GM18511 (cell line): ENCODE measurements around the gene KLK1.

ENCODE experiments used
- ATAC-seq: cut with Tn5 transposase; IDR thresholded peaks from one replicate; pipeline ENCODE4 v1.9.1; 2021; ENCODE audit warnings: mild to moderate bottlenecking, moderate library complexity; ENCODE audit not compliant: unreplicated experiment

KLK1 gene

DNA sequence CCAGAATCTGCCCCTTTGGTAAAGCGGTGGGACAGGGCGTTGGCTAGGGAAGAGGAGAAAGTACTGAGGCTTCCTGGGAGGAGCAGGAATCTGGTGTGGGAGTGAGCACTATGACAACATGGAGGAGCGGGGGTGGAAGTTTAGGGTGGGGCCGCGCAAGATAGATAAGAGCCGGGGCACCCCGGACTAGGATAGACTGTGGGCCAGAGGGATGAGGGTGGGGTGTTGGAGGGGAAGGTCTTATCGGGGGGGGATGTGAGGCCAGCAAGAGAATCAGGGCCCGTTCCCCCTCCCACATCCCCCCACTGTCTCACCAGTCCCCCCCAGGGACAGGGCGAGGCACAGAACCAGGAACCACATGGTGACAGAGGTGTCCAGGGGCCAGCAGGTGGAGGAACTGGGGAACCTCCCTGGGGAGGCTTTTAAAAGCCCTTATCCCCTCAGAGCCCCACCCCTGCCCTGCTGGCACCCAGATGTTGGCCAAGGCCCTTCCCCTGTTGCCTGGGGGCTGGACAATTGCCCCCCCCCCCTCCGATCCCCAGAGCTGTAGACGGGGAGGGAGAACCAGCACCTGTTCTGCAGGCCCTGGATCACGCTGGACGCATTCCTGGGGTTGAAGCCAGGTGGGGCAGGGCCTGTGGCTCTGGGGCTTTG, at the start of gene KLK1:
Gene KLK1 (minus strand): TSS at position 399 of the 654 bp plus-strand sequence. CDS start 39 bp downstream, at position 360.
- ATAC-seq, result no peak

- ATAC-seq, result no peak
Measured at GRCh38 chr19:50873056-50873455, 49.5 kb upstream of the KLK1 start, which contains the start of gene KLK2. KLK2 (plus strand) TSS chr19:50873439; CDS start chr19:50873474, 35 bp downstream.

DNA sequence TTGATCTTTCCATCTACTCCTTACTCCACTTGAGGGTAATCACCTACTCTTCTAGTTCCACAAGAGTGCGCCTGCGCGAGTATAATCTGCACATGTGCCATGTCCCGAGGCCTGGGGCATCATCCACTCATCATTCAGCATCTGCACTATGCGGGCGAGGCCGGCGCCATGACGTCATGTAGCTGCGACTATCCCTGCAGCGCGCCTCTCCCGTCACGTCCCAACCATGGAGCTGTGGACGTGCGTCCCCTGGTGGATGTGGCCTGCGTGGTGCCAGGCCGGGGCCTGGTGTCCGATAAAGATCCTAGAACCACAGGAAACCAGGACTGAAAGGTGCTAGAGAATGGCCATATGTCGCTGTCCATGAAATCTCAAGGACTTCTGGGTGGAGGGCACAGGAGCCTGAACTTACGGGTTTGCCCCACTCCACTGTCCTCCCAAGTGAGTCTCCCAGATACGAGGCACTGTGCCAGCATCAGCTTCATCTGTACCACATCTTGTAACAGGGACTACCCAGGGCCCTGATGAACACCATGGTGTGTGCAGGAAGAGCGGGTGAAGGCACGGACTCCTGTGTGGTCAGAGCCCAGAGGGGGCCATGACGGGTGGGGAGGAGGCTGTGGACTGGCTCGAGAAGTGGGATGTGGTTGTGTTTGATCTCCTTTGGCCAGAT, 47.0 kb upstream of the KLK1 start:
- no peak for ATAC-seq

GRCh38 chr19:50869479-50869878, 45.9 kb upstream of the KLK1 start:
- no peak for ATAC-seq

DNA sequence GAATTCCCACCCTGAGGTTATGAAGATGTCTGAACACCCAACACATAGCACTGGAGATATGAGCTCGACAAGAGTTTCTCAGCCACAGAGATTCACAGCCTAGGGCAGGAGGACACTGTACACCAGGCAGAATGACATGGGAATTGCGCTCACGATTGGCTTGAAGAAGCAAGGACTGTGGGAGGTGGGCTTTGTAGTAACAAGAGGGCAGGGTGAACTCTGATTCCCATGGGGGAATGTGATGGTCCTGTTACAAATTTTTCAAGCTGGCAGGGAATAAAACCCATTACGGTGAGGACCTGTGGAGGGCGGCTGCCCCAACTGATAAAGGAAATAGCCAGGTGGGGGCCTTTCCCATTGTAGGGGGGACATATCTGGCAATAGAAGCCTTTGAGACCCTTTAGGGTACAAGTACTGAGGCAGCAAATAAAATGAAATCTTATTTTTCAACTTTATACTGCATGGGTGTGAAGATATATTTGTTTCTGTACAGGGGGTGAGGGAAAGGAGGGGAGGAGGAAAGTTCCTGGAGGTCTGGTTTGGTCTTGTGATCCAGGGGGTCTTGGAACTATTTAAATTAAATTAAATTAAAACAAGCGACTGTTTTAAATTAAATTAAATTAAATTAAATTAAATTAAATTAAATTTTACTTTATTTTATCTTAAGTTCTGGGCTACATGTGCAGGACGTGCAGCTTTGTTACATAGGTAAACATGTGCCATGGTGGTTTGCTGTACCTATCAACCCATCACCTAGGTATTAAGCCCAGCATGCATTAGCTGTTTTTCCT, 38.1 kb upstream of the KLK1 start:
- no peak for ATAC-seq

GRCh38 chr19:50861010-50861409, 37.4 kb upstream of the KLK1 start:
- ATAC-seq, result no peak

- ATAC-seq, result no peak
Measured at GRCh38 chr19:50859849-50860248, 36.3 kb upstream of the KLK1 start.

- no peak for ATAC-seq
Measured at GRCh38 chr19:50858886-50859285, 35.3 kb upstream of the KLK1 start.

GRCh38 chr19:50857366-50857765, 33.8 kb upstream of the KLK1 start:
- ATAC-seq, result no peak

GRCh38 chr19:50854636-50855410, 31.2 kb upstream of the KLK1 start, which contains the start of gene KLK3:
KLK3 (plus strand) TSS chr19:50854915; CDS start chr19:50854956, 41 bp downstream.
- no peak for ATAC-seq

DNA sequence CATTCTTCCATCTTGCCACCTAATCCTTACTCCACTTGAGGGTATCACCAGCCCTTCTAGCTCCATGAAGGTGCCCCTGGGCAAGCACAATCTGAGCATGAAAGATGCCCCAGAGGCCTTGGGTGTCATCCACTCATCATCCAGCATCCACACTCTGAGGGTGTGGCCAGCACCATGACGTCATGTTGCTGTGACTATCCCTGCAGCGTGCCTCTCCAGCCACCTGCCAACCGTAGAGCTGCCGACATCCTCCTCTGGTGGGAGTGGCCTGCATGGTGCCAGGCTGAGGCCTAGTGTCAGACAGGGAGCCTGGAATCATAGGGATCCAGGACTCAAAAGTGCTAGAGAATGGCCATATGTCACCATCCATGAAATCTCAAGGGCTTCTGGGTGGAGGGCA, 28.0 kb upstream of the KLK1 start:
- ATAC-seq, result no peak

DNA sequence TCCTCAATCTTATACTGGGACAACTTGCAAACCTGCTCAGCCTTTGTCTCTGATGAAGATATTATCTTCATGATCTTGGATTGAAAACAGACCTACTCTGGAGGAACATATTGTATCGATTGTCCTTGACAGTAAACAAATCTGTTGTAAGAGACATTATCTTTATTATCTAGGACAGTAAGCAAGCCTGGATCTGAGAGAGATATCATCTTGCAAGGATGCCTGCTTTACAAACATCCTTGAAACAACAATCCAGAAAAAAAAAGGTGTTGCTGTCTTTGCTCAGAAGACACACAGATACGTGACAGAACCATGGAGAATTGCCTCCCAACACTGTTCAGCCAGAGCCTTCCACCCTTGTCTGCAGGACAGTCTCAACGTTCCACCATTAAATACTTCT, 27.2 kb upstream of the KLK1 start:
- ATAC-seq, result no peak

DNA sequence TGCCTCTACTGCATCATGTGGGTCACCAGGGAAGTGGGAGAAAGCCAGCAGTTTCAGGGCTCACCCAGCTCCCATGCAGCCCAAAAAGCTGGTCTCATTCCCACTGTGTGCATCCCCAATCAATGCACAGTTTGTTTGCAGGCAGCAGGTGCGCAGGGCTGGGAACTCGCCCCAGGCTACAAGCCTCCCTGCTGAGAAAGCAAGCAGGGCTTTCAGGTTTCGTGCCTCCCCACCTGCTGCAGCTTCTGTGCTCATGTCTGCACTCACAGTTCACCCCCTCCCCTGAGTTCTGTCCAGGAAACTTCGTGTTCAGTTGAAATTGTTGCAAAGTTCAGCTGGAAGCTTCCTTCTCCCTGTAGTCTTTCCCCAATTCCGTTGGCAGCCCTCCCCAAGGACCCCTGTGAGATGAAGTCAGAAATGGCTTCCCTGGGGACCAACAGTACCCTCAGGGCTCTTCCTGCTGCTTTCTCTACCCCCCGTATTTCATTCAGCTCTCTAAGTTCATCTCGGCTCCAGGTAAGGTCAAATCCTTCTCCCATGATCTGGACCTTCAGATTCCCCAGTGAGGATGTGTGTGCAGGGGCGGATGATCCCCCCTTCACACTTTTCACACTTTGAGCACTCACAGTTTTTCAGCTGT, 20.8 kb upstream of the KLK1 start:
- ATAC-seq, result no peak

- ATAC-seq, result no peak
Measured at GRCh38 chr19:50843701-50844221, 20.2 kb upstream of the KLK1 start.

DNA sequence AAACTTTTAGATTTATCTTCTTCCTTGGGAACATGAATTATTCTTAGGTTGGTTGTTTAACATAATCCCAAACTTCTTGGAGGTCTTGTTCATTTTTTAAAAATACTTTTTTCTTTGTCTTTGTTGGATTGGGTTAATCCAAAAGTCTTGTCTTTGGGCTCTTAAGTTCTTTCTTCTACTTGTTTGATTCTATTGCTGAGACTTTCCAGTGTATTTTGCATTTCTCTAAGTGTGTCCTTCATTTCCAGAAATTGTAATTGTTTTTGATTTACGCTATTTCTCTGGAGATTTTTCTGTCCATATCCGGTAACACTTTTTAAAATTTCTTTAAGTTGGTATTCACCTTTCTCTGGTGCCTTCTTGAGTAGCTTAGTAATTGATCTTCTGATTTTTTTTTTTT, 19.6 kb upstream of the KLK1 start:
- no peak for ATAC-seq

DNA sequence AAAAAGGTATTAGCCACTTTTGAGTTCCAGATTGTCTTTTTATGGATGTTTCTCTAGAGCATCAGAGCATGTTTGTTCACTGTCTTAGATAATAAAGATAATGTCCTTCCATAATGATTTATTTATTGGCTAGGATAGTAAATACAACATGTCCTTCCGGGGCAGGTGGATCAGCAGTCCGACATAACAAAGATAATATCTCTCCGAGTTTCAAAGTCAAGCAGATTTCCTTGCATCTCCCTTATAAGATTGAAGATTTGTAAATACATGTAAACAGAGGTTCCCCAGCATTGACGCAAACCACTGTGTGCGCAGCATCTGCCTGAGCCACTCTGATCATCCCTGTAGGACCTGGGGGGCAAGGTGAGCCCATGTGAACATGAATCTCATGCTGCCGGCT, 18.5 kb upstream of the KLK1 start:
- ATAC-seq, result no peak

DNA sequence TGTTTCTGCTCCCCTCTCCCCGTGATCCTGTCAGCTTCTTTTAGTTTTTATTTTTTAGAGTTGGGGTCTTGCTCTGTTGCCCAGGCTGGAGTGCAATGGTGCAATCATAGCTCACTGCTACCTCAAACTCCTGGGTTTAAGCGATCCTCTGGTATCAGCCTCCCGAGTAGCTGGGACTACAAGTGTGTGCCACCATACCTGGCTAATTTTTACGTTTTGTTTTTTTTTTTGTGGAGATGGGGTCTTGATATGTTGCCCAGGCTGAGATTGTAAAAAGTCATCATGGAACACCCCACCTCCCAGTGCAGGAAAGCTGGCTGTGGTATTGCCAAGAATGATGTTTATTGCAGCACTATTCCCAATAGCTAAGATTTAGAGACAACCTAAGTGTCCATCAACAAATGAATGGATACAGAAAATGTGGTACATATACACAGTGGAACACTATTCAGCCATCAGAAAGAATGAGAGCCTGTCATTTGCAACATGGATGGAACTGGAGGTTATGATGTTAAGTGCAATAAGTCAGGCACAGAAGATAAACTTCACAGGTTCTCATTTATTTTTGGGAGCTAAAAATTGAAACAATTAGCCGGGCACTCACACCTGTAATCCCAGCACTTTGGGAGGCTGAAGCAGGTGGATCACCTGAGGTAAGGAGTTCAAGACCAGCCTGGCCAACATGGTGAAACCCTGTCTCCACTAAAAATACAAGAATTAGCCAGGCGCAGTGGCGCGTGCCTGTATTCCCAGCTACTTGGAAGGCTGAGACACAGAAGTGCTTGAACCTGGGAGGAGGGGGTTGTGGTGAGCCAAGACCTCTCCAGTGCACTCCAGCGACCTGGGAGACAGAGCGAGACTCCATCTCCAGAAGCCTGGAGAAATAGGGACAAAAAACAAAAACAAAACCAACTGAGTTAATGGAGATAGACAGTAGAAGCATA, 16.4 kb upstream of the KLK1 start:
- ATAC-seq, result no peak

- ATAC-seq, result no peak
Measured at GRCh38 chr19:50838239-50838638, 14.7 kb upstream of the KLK1 start.

GRCh38 chr19:50837300-50837699, 13.7 kb upstream of the KLK1 start:
- no peak for ATAC-seq
